ENCODE data around the gene TP63.

DNA sequence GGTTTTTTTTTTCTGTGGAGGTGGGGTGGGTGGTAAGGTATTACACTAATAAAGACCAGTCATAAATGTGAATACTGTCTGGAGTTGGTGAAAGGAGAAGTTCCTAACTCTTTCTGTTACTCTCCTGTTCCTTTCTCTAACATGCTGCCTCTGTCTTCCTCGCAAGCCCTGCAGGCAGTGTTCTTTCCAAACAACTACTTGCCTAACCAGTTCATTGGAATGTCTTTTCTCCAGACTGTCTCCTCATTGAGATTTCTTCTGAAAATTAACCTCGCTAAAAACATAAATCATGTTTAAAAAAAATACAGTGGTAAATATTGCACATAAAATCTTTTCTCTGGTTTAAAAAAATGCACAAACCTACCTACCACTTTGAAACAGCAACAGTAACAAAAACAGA is 135.2 kb downstream of the TP63 start:
- TF ChIP-seq, protein P1, sequence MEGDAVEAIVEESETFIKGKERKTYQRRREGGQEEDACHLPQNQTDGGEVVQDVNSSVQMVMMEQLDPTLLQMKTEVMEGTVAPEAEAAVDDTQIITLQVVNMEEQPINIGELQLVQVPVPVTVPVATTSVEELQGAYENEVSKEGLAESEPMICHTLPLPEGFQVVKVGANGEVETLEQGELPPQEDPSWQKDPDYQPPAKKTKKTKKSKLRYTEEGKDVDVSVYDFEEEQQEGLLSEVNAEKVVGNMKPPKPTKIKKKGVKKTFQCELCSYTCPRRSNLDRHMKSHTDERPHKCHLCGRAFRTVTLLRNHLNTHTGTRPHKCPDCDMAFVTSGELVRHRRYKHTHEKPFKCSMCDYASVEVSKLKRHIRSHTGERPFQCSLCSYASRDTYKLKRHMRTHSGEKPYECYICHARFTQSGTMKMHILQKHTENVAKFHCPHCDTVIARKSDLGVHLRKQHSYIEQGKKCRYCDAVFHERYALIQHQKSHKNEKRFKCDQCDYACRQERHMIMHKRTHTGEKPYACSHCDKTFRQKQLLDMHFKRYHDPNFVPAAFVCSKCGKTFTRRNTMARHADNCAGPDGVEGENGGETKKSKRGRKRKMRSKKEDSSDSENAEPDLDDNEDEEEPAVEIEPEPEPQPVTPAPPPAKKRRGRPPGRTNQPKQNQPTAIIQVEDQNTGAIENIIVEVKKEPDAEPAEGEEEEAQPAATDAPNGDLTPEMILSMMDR (IDR thresholded peaks at IDR 0.05) = no peak
- TF ChIP-seq POLR2A (IDR thresholded peaks at IDR 0.05) = no peak

All from body of pancreas (tissue), 4 donors.